PC-9 (cell line): ENCODE results near the gene SNX18.

Experiments
- EZH2 ChIP-seq: fragments of 200-600 bp; sonication (generic); IDR thresholded peaks from 2 replicates; pipeline ENCODE4 v1.8.0; 2017; ENCODE audit warnings: antibody characterized with exemption, low read depth
- TF ChIP-seq, protein P1 (sequence below): fragments of 200-600 bp; sonication (generic); conservative IDR thresholded peaks from 2 replicates; pipeline ENCODE4 v1.6.1; 2017; ENCODE audit warnings: mixed run types, antibody characterized with exemption, mild to moderate bottlenecking, moderate library complexity

DNA sequence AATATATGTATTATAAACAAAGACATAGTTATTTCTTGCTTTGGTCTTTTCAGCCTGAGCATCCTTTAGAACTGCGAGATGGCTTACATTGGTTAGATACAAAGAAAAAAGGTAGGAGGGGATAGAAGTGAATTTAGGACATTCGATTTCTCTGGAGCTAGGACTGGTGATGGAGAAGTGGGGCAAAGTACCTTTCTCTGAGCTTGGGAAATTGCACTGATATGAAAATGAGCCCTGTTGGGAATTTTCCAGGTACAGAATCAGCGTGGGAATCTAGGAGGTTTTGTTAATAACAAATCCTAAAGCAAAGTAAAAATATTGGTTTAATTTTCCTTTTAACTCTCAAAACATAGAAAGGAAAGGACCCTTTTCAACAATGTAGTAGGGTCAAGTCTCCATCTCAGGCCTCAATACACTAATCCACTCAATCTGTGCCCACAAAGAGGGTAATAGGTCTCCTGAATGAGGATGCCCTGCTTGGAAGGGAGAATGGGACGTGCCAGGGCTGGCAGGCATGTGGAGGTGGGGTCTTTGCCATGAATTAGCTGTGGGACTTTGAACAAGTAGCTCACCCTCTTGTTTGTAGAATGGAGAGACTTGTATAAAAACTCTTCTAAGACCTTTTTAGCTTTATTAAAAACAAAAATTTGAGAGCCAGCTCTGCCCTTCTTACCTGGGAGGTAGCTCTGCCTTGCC, 17.7 kb downstream of the SNX18 start:
- TF ChIP-seq, protein P1, sequence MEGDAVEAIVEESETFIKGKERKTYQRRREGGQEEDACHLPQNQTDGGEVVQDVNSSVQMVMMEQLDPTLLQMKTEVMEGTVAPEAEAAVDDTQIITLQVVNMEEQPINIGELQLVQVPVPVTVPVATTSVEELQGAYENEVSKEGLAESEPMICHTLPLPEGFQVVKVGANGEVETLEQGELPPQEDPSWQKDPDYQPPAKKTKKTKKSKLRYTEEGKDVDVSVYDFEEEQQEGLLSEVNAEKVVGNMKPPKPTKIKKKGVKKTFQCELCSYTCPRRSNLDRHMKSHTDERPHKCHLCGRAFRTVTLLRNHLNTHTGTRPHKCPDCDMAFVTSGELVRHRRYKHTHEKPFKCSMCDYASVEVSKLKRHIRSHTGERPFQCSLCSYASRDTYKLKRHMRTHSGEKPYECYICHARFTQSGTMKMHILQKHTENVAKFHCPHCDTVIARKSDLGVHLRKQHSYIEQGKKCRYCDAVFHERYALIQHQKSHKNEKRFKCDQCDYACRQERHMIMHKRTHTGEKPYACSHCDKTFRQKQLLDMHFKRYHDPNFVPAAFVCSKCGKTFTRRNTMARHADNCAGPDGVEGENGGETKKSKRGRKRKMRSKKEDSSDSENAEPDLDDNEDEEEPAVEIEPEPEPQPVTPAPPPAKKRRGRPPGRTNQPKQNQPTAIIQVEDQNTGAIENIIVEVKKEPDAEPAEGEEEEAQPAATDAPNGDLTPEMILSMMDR = no peak
- TF ChIP-seq EZH2 = no peak
